22Rv1 (cell line): Measurements from ENCODE around the gene AGAP3.

ENCODE experiments used
- ZFX ChIP-seq: fragments of 450-650 bp; IDR thresholded peaks from 2 replicates; pipeline ENCODE4 v1.6.1; 2017; ENCODE audit warnings: antibody characterized with exemption, borderline replicate concordance
- TF ChIP-seq, protein P1 (sequence below): fragments of 450-650 bp; IDR thresholded peaks from 2 replicates; pipeline ENCODE4 v1.5.1; 2017; ENCODE audit warnings: mild to moderate bottlenecking

GRCh38 chr7:151139071-151139790 lies 53.0 kb downstream of the AGAP3 start:
- TF ChIP-seq, protein P1, sequence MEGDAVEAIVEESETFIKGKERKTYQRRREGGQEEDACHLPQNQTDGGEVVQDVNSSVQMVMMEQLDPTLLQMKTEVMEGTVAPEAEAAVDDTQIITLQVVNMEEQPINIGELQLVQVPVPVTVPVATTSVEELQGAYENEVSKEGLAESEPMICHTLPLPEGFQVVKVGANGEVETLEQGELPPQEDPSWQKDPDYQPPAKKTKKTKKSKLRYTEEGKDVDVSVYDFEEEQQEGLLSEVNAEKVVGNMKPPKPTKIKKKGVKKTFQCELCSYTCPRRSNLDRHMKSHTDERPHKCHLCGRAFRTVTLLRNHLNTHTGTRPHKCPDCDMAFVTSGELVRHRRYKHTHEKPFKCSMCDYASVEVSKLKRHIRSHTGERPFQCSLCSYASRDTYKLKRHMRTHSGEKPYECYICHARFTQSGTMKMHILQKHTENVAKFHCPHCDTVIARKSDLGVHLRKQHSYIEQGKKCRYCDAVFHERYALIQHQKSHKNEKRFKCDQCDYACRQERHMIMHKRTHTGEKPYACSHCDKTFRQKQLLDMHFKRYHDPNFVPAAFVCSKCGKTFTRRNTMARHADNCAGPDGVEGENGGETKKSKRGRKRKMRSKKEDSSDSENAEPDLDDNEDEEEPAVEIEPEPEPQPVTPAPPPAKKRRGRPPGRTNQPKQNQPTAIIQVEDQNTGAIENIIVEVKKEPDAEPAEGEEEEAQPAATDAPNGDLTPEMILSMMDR = no peak
- no peak for TF ChIP-seq ZFX
